ENCODE measurements around the gene IFRD2. TPM values are rescaled to one million over a fixed set of nuclear protein-coding genes. Genes with fewer than 3 reads are reported as not detected.

Gene IFRD2
- polyA plus RNA-seq, 1 of the 3 experiments (the other 2 are of a cell fraction), result 73.2 TPM

DNA sequence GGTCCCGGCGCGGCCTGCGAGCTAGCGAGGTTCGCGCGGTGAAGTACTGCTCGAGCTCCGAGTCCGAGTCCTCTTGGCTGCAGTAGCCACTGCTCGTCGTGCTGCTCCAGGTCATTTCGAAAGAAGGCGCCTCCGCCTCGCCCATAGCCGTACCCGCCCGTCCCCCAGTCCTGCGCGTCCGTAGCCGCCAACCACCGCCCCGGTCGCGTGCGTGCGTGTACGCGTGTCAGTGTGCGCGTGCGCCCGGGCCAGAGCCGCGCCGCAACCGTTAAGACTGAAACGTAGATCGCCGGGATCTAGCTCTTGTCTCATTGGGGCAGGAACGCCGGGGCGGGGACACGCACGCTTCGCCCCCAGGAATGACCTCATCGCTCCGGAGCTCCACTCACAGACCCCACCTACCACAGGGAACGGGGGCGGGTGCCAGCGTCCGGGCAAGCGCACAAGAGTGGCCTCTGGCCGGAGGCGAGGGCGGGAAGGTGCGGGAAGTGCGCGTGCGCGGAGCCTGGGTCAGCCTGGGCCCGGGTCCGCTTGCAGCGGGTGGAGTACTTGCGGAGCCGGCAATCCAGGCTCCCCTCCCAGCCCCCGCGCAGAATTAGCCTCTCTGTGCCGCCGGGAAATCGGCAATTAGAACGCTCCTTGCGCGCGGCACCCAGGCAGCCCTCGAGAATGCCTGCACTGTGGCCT lies 45.1 kb upstream of the IFRD2 start (continued):
- TF ChIP-seq, protein P1, sequence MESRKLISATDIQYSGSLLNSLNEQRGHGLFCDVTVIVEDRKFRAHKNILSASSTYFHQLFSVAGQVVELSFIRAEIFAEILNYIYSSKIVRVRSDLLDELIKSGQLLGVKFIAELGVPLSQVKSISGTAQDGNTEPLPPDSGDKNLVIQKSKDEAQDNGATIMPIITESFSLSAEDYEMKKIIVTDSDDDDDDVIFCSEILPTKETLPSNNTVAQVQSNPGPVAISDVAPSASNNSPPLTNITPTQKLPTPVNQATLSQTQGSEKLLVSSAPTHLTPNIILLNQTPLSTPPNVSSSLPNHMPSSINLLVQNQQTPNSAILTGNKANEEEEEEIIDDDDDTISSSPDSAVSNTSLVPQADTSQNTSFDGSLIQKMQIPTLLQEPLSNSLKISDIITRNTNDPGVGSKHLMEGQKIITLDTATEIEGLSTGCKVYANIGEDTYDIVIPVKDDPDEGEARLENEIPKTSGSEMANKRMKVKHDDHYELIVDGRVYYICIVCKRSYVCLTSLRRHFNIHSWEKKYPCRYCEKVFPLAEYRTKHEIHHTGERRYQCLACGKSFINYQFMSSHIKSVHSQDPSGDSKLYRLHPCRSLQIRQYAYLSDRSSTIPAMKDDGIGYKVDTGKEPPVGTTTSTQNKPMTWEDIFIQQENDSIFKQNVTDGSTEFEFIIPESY (IDR thresholded peaks at IDR 0.05; ENCODE audit: borderline replicate concordance, low read depth), result no peak
- peak; percentile 59; the same call in 1 of the 2 replicates for TF ChIP-seq SIN3A (IDR thresholded peaks at IDR 0.05; ENCODE audit: borderline replicate concordance, low read depth, low read length)
- TF ChIP-seq MXI1 (IDR thresholded peaks at IDR 0.05; ENCODE audit: low read depth, low read length), result peak; percentile 96
- no peak for TF ChIP-seq EZH2phosphoT487 (IDR thresholded peaks at IDR 0.05; ENCODE audit: borderline replicate concordance, low read depth)
- TF ChIP-seq, protein P2, sequence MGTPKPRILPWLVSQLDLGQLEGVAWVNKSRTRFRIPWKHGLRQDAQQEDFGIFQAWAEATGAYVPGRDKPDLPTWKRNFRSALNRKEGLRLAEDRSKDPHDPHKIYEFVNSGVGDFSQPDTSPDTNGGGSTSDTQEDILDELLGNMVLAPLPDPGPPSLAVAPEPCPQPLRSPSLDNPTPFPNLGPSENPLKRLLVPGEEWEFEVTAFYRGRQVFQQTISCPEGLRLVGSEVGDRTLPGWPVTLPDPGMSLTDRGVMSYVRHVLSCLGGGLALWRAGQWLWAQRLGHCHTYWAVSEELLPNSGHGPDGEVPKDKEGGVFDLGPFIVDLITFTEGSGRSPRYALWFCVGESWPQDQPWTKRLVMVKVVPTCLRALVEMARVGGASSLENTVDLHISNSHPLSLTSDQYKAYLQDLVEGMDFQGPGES (IDR thresholded peaks at IDR 0.05; ENCODE audit: low read depth, low read length), result no peak
- TF ChIP-seq ELF1 (IDR thresholded peaks at IDR 0.05), result no peak
- no peak for TF ChIP-seq GABPA (IDR thresholded peaks at IDR 0.05; ENCODE audit: low read depth)

DNA sequence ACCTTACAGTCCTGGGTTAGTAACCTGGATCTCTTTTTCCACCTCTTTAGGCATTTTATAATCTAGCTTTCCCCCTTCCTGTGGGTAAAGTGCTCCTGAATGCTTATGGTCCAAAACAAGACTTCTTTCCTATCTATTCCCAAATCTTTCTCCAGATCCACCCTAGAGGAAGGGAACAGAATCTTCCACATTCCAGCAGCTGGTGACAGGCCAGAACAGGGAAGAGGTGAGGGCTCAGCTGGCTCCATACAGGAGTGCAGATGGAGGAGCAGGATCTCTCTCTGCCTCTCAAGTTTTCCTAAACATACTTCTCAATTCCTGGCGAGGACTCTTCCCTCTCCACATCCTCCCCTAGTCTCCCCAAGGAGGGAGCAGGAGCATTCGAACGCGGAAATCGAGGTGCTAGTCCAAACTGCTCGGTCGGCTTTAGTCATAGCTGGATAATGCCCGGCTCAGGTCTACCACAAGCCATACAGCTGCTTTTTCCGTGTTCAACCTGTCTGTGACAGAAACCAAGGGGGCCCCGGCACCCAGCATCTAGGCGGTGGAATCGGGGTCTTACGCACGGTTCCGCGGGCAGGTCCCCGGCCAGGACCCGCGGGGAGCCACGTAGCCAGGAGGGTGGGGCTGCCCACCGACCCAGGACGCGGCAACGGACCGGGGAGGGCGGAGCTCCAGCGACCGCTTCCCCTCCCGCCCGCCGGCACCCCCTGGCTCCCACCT lies 44.4 kb upstream of the IFRD2 start:
- ChIA-PET POLR2A (interaction anchor here (0.6 to 3.6 kb wide), 15 partner anchors 9 to 232 kb away, joined by 3 to 38 read pairs (median 4); partner anchors contain the start of genes C3orf18, CYB561D2, HEMK1 and HYAL3), CTCF (interaction anchor here (0.6 to 6.8 kb wide), 18 partner anchors 9 to 230 kb away, joined by 3 to 60 read pairs (median 4); partner anchors contain the start of genes CYB561D2, HYAL1, HYAL2 and IFRD2)
- H3K4me3 ChIP-seq (ENCODE audit: low read depth in 2 of 2, low read length in 1 of 2), result peak overlapping the region; percentile 77 to 79
- TF ChIP-seq, protein P3, sequence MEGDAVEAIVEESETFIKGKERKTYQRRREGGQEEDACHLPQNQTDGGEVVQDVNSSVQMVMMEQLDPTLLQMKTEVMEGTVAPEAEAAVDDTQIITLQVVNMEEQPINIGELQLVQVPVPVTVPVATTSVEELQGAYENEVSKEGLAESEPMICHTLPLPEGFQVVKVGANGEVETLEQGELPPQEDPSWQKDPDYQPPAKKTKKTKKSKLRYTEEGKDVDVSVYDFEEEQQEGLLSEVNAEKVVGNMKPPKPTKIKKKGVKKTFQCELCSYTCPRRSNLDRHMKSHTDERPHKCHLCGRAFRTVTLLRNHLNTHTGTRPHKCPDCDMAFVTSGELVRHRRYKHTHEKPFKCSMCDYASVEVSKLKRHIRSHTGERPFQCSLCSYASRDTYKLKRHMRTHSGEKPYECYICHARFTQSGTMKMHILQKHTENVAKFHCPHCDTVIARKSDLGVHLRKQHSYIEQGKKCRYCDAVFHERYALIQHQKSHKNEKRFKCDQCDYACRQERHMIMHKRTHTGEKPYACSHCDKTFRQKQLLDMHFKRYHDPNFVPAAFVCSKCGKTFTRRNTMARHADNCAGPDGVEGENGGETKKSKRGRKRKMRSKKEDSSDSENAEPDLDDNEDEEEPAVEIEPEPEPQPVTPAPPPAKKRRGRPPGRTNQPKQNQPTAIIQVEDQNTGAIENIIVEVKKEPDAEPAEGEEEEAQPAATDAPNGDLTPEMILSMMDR (IDR thresholded peaks at IDR 0.05), result no peak
- TF ChIP-seq FOXM1 (IDR thresholded peaks at IDR 0.05; ENCODE audit: low read depth) (no peak), FOXJ3 (CRISPR knock-in tag; IDR thresholded peaks at IDR 0.05) (no peak), TCF12 (IDR thresholded peaks at IDR 0.05) (no peak), TAF1 (IDR thresholded peaks at IDR 0.05; ENCODE audit: borderline replicate concordance, low read depth, low read length) (no peak), SMC3 (IDR thresholded peaks at IDR 0.05; ENCODE audit: low read depth, low read length) (no peak), MXI1 (IDR thresholded peaks at IDR 0.05; ENCODE audit: low read depth, low read length) (no peak), RXRA (IDR thresholded peaks at IDR 0.05; ENCODE audit: borderline replicate concordance, low read depth) (no peak), FOSL2 (IDR thresholded peaks at IDR 0.05; ENCODE audit: borderline replicate concordance, low read depth) (no peak), MEF2A (IDR thresholded peaks at IDR 0.05; ENCODE audit: borderline replicate concordance, low read depth) (no peak), NRF1 (IDR thresholded peaks at IDR 0.05; ENCODE audit: low read depth, low read length) (no peak), ELF1 (IDR thresholded peaks at IDR 0.05) (no peak)
- TF ChIP-seq, protein P4, sequence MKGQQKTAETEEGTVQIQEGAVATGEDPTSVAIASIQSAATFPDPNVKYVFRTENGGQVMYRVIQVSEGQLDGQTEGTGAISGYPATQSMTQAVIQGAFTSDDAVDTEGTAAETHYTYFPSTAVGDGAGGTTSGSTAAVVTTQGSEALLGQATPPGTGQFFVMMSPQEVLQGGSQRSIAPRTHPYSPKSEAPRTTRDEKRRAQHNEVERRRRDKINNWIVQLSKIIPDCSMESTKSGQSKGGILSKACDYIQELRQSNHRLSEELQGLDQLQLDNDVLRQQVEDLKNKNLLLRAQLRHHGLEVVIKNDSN (IDR thresholded peaks at IDR 0.05; ENCODE audit: borderline replicate concordance, low read depth), result no peak
- peaks cover 10% of the 10 kb centered on the region; the same call in 1 of the 2 replicates for H4K20me1 ChIP-seq (ENCODE audit: insufficient read depth)
- DNase-seq, result no peak
- 0% methylated on average over 21 of the region's 31 CpGs for WGBS (ENCODE audit: low lambda C conversion rate)
- no peaks in the 10 kb centered on the region for H3K27me3 ChIP-seq (ENCODE audit: insufficient read depth)
- peak overlapping the region; percentile 82 to 86 for H3K27ac ChIP-seq (ENCODE audit: low read depth in 2 of 2, low read length in 1 of 2)
- H3K9me3 ChIP-seq, result no peaks in the 10 kb centered on the region
- peak overlapping the region; percentile 91 for H3K4me2 ChIP-seq
- peaks cover 10 to 33% of the 10 kb centered on the region in 2 experiments for H3K4me1 ChIP-seq (ENCODE audit: control insufficient read depth in 1 of 2, insufficient read depth in 2 of 2, low read depth in 1 of 2, low read length in 1 of 2)
- H3K9ac ChIP-seq, result peak overlapping the region; percentile 78
- H3K79me2 ChIP-seq (ENCODE audit: insufficient read depth), result peaks cover 64% of the 10 kb centered on the region
- no peaks in the 10 kb centered on the region for H3K9me2 ChIP-seq
- peak overlapping the region; percentile 37 for H2AFZ ChIP-seq (ENCODE audit: low read depth)
- H3F3A ChIP-seq (replicated peaks; ENCODE audit: insufficient read depth), result peaks cover 3% of the 10 kb centered on the region
- peaks cover 2 to 6% of the 10 kb centered on the region in 2 experiments for H3K36me3 ChIP-seq (replicated peaks in 1 of 2; ENCODE audit: control insufficient read depth in 1 of 2, insufficient read depth in 2 of 2, low read length in 1 of 2)

All from SK-N-SH (cell line).